Measurements from ENCODE around the gene PDGFD. TPM values are rescaled to one million over a fixed set of nuclear protein-coding genes. Genes with fewer than 3 reads are reported as not detected.

PDGFD gene
- total and polyA plus RNA-seq, 2 donors (not counting 1 experiment from before 2014, with no cell fraction given): 0.07 to 0.71 TPM

DNA sequence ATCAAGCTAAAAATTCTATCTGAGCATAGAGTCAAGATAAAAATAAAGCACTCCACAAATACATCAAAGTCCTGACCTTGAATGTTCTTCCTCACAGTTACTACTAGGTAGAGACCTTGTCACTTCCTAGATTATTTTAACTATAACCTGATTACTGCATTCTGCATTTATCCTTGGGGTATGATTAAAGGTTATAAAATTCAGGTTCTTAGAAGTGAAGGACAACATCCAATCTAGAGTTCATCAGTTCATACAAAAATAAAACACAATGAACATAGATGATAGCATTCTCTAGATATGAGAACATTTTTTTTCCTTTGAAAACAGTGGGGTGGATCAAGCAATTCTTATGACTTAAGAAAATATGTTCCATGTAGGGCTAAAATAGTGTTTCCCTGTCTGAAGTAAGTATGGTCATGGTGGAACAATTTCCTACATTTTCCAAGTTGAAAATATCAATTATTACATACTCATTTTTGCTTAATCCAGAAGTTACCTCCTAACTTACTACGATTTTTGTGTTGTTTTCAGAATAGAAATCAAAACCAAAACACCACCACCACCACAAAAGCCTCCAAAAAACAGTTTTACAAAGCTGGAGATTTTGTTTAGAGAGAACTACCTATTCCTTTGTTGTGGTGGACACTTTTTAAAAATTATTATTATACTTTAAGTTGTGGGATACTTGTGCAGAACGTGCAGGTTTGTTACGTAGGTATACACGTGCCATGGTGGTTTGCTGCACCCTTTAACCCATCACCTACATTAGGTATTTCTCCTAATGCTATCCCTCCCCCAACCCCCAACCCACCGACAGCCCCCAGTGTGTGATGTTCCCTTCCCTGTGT lies 239.6 kb downstream of the PDGFD start:
- intact Hi-C loops (cut with micrococcal nuclease): no loop called here
- no CpG with 5 or more reads among the region's 5 CpGs for WGBS (ENCODE audit: insufficient coverage)
- no peak overlapping the region for H3K4me2 ChIP-seq (replicated peaks; ENCODE audit: low read depth, low read length, poor library complexity, severe bottlenecking)

DNA sequence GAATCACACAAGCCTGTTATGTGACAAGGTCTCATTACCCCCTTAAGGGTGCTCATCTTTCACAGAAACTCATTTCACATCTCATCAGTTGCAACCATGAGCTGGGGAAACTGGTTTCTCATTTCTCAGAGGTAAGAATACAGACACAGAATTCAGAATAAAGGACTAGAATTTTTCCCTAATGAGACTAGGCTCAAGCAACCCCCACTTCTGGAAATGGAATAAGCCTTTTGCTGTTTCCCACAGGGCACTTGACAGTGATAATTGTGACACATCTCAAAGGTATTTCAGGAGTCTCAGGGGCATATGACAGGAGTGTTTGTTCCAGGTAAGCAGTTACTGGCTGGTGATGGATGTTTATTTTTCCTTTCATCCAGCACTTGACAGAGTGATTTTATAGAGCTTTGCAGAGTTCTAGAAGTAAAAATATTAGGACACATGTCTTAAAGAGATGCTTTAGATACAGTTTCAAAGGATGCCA lies 240.5 kb downstream of the PDGFD start:
- ChIA-PET POLR2A (no interaction called here), CTCF (no interaction called here)
- TF ChIP-seq, protein P1, sequence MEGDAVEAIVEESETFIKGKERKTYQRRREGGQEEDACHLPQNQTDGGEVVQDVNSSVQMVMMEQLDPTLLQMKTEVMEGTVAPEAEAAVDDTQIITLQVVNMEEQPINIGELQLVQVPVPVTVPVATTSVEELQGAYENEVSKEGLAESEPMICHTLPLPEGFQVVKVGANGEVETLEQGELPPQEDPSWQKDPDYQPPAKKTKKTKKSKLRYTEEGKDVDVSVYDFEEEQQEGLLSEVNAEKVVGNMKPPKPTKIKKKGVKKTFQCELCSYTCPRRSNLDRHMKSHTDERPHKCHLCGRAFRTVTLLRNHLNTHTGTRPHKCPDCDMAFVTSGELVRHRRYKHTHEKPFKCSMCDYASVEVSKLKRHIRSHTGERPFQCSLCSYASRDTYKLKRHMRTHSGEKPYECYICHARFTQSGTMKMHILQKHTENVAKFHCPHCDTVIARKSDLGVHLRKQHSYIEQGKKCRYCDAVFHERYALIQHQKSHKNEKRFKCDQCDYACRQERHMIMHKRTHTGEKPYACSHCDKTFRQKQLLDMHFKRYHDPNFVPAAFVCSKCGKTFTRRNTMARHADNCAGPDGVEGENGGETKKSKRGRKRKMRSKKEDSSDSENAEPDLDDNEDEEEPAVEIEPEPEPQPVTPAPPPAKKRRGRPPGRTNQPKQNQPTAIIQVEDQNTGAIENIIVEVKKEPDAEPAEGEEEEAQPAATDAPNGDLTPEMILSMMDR (IDR thresholded peaks at IDR 0.05): no peak
- no peak for TF ChIP-seq EZH2 (IDR thresholded peaks at IDR 0.05; ENCODE audit: borderline replicate concordance, insufficient read depth, low read depth, low read length, poor library complexity, severe bottlenecking)
- no peak overlapping the region for H3K4me3 ChIP-seq (ENCODE audit: control extremely low read depth in 1 of 5, extremely low read depth in 1 of 5, insufficient read depth in 1 of 5, low read depth in 2 of 5, low read length in 4 of 5)
- no peak overlapping the region for H3K4me3 Mint-ChIP-seq
- DNase-seq (no peak), ATAC-seq (ENCODE audit: low read depth) (no peak)
- H3K27ac Mint-ChIP-seq: no peak overlapping the region
- intact Hi-C loops (cut with micrococcal nuclease): no loop called here
- no peaks in the 10 kb centered on the region for H3K27me3 Mint-ChIP-seq
- no peak overlapping the region for H3K4me2 ChIP-seq (replicated peaks; ENCODE audit: low read depth, low read length, poor library complexity, severe bottlenecking)
- no peaks in the 10 kb centered on the region for H3K9me3 ChIP-seq (ENCODE audit: control extremely low read depth in 1 of 3, control insufficient read depth in 2 of 3, insufficient read depth in 1 of 3, low read length in 2 of 3)
- H3K36me3 ChIP-seq (replicated peaks in 1 of 2; ENCODE audit: control extremely low read depth in 1 of 2, control insufficient read depth in 1 of 2, extremely low read depth in 1 of 2, insufficient read depth in 2 of 2, low read length in 1 of 2): no peaks in the 10 kb centered on the region
- no peak overlapping the region for H2AFZ ChIP-seq (ENCODE audit: insufficient read depth, low read depth, low read length, poor library complexity, severe bottlenecking)
- peaks cover 2% of the 10 kb centered on the region for H3K4me1 Mint-ChIP-seq
- H3K9ac ChIP-seq (ENCODE audit: low read length): no peak overlapping the region
- H3K4me1 ChIP-seq (ENCODE audit: control insufficient read depth in 2 of 2, insufficient read depth in 2 of 2, low read length in 2 of 2): no peaks in the 10 kb centered on the region
- H4K20me1 ChIP-seq (ENCODE audit: control insufficient read depth, insufficient read depth, low read length, poor library complexity, severe bottlenecking): no peaks in the 10 kb centered on the region
- no peaks in the 10 kb centered on the region for H3K27me3 ChIP-seq (replicated peaks in 1 of 4; ENCODE audit: control extremely low read depth in 1 of 4, control insufficient read depth in 3 of 4, insufficient read depth in 4 of 4, low read length in 3 of 4)
- no peaks in the 10 kb centered on the region for H3K9me3 Mint-ChIP-seq (ENCODE audit: insufficient read depth)
- H3K79me2 ChIP-seq (ENCODE audit: control insufficient read depth, insufficient read depth, low read length): no peaks in the 10 kb centered on the region
- H3K27ac ChIP-seq (ENCODE audit: low read length in 2 of 2): no peak overlapping the region

More for the DNA sequence above, 239.6 kb downstream of the PDGFD start:
- CTCF ChIA-PET: no interaction called here
- Mint-ChIP-seq H3K9me3 (ENCODE audit: insufficient read depth) (no peaks in the 10 kb centered on the region), H3K4me1 (peaks cover 9% of the 10 kb centered on the region), H3K27me3 (no peaks in the 10 kb centered on the region), H3K4me3 (no peak overlapping the region), H3K27ac (no peak overlapping the region)
- no peak for TF ChIP-seq EZH2 (IDR thresholded peaks at IDR 0.05; ENCODE audit: borderline replicate concordance, insufficient read depth, low read depth, low read length, poor library complexity, severe bottlenecking)
- TF ChIP-seq, protein P1 (IDR thresholded peaks at IDR 0.05): no peak
- Histone ChIP-seq H3K79me2 (ENCODE audit: control insufficient read depth, insufficient read depth, low read length) (no peaks in the 10 kb centered on the region), H4K20me1 (ENCODE audit: control insufficient read depth, insufficient read depth, low read length, poor library complexity, severe bottlenecking) (no peaks in the 10 kb centered on the region), H2AFZ (ENCODE audit: insufficient read depth, low read depth, low read length, poor library complexity, severe bottlenecking) (no peak overlapping the region), H3K4me1 (ENCODE audit: control insufficient read depth in 2 of 2, insufficient read depth in 2 of 2, low read length in 2 of 2) (no peaks in the 10 kb centered on the region), H3K27ac (ENCODE audit: low read length in 2 of 2) (no peak overlapping the region), H3K27me3 (replicated peaks in 1 of 4; ENCODE audit: control extremely low read depth in 1 of 4, control insufficient read depth in 3 of 4, insufficient read depth in 4 of 4, low read length in 3 of 4) (no peaks in the 10 kb centered on the region), H3K9me3 (ENCODE audit: control extremely low read depth in 1 of 3, control insufficient read depth in 2 of 3, insufficient read depth in 1 of 3, low read length in 2 of 3) (no peaks in the 10 kb centered on the region), H3K36me3 (replicated peaks in 1 of 2; ENCODE audit: control extremely low read depth in 1 of 2, control insufficient read depth in 1 of 2, extremely low read depth in 1 of 2, insufficient read depth in 2 of 2, low read length in 1 of 2) (no peaks in the 10 kb centered on the region), H3K9ac (ENCODE audit: low read length) (no peak overlapping the region), H3K4me3 (ENCODE audit: control extremely low read depth in 1 of 5, extremely low read depth in 1 of 5, insufficient read depth in 1 of 5, low read depth in 2 of 5, low read length in 4 of 5) (no peak overlapping the region)
- no peak for DNase-seq
- no peak for ATAC-seq (ENCODE audit: low read depth)
- POLR2A ChIA-PET: no interaction called here

Measured in B cell (primary cell).